HFFc6 (cell line): Measurements from ENCODE around the gene MYBL2. TPM values are rescaled to one million over a fixed set of nuclear protein-coding genes. Genes with fewer than 3 reads are reported as not detected.

Experiments
- DNase-seq: peaks from one replicate; pipeline ENCODE4 v3.0.0-alpha.2; 2018
- H3K27ac Mint-ChIP-seq: 2 replicates; pipeline ENCODE4 v1.8.0; 2020; ENCODE audit warnings: mild to moderate bottlenecking, mixed read lengths
- H3K27me3 Mint-ChIP-seq: 2 replicates; pipeline ENCODE4 v1.8.0; 2021; ENCODE audit warnings: mild to moderate bottlenecking, moderate library complexity, mixed read lengths; ENCODE audit not compliant: insufficient read depth
- H3K36me3 Mint-ChIP-seq: 2 replicates; pipeline ENCODE4 v1.8.0; 2021; ENCODE audit warnings: low read depth, mixed read lengths
- H3K4me1 Mint-ChIP-seq: 2 replicates; pipeline ENCODE4 v1.8.0; 2020; ENCODE audit warnings: low read depth, mixed read lengths
- H3K4me3 Mint-ChIP-seq: 2 replicates; pipeline ENCODE4 v1.8.0; 2020; ENCODE audit warnings: mild to moderate bottlenecking, moderate library complexity, mixed read lengths
- H3K9me3 Mint-ChIP-seq: 2 replicates; pipeline ENCODE4 v1.8.0; 2020; ENCODE audit warnings: mild to moderate bottlenecking, mixed read lengths
- total RNA-seq, 6 experiments: library from RNA; stranded (reverse); fragmentation: NEBNext Ultra II Directional; extraction: Animal tissue kit (Norgen Biotek cat#: 25700); gene quantifications; 2 replicates in 1 of 6; 3 replicates in 5 of 6; pipeline ENCODE4 v1.2.3, GENCODE V29; 2021
- TF ChIP-seq, protein P1 (sequence below): fragments of 200-600 bp; sonication (generic); IDR thresholded peaks from 2 replicates; pipeline ENCODE4 v1.5.0; 2021; ENCODE audit warnings: antibody characterized with exemption, mild to moderate bottlenecking

Gene MYBL2
- total RNA-seq, 6 experiments from 2014 or later: 8.9 to 20.4 (median 20.1) TPM

DNA sequence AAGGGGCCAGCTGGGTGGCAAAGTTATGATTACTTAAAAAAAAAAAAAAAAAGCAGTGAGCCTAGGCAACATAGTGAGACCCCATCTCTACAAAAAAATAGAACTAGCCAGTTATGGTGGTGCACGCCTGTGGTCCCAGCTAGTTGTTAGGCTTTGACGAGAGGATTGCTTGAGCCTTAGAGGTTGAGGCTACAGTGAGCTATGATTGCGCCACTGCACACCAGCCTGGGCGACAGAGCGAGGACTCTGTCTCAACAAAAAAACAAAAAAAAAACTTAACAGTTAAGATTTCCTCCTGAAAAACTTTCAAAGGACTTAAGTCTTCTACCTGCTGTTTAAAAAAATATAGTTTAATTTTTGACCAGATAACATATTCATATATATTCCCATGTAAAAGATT is 57.5 kb downstream of the MYBL2 start:
- peaks cover 10% of the 10 kb centered on the region; the same call in 1 of the 2 replicates for H3K4me1 Mint-ChIP-seq
- DNase-seq: no peak
- H3K27ac Mint-ChIP-seq: no peak overlapping the region
- H3K4me3 Mint-ChIP-seq: no peak overlapping the region
- no peaks in the 10 kb centered on the region for H3K36me3 Mint-ChIP-seq
- no peaks in the 10 kb centered on the region for H3K9me3 Mint-ChIP-seq
- TF ChIP-seq, protein P1, sequence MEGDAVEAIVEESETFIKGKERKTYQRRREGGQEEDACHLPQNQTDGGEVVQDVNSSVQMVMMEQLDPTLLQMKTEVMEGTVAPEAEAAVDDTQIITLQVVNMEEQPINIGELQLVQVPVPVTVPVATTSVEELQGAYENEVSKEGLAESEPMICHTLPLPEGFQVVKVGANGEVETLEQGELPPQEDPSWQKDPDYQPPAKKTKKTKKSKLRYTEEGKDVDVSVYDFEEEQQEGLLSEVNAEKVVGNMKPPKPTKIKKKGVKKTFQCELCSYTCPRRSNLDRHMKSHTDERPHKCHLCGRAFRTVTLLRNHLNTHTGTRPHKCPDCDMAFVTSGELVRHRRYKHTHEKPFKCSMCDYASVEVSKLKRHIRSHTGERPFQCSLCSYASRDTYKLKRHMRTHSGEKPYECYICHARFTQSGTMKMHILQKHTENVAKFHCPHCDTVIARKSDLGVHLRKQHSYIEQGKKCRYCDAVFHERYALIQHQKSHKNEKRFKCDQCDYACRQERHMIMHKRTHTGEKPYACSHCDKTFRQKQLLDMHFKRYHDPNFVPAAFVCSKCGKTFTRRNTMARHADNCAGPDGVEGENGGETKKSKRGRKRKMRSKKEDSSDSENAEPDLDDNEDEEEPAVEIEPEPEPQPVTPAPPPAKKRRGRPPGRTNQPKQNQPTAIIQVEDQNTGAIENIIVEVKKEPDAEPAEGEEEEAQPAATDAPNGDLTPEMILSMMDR: no peak
- H3K27me3 Mint-ChIP-seq: peaks cover 9% of the 10 kb centered on the region

DNA sequence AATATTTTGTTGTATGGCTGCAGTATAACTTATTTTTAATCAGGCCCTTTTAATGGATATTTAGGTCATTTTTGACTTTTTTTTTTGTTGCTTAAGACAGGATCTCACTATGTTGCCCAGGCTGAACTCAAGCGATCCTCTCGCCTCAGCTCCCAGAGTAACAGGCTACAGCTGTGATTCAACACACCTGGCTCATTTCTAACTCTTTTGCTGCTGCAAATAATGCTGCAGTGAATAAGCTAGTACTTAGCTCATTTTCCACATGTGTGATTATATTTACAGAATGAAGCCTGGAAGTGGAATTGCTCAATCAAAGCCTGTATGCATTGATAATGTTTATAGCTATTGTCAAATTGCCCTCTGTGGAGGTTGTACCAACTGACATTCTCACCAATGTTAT is 58.8 kb downstream of the MYBL2 start:
- DNase-seq: no peak
- H3K27me3 Mint-ChIP-seq: peaks cover 9% of the 10 kb centered on the region
- H3K9me3 Mint-ChIP-seq: no peaks in the 10 kb centered on the region
- no peak overlapping the region for H3K4me3 Mint-ChIP-seq
- H3K27ac Mint-ChIP-seq: no peak overlapping the region
- no peaks in the 10 kb centered on the region for H3K36me3 Mint-ChIP-seq
- peaks cover 13% of the 10 kb centered on the region for H3K4me1 Mint-ChIP-seq
- TF ChIP-seq, protein P1: no peak

DNA sequence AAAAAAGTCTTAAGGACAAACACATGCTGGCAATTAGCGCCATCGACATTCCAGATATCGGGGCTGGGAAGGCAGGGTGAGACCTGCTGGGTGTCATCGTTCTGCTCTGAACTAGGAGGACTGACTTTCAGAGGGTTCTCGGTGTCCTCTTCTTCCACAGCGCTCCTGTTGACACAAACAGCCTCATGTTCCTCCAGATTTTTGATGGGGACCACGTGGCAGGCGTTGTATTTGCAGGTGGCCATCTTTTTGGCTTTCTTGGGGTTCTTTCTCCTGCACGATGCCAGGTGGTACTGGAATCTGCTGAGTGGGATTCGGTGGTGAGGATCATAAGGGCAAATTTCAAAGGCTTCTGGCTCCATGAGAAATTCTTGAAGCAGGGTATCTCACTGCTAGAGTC is 59.4 kb downstream of the MYBL2 start:
- H3K4me1 Mint-ChIP-seq: peaks cover 19% of the 10 kb centered on the region
- DNase-seq: no peak
- H3K27me3 Mint-ChIP-seq: peaks cover 12% of the 10 kb centered on the region
- no peak overlapping the region for H3K4me3 Mint-ChIP-seq
- no peaks in the 10 kb centered on the region for H3K9me3 Mint-ChIP-seq
- no peak overlapping the region for H3K27ac Mint-ChIP-seq
- H3K36me3 Mint-ChIP-seq: no peaks in the 10 kb centered on the region
- TF ChIP-seq, protein P1: no peak

DNA sequence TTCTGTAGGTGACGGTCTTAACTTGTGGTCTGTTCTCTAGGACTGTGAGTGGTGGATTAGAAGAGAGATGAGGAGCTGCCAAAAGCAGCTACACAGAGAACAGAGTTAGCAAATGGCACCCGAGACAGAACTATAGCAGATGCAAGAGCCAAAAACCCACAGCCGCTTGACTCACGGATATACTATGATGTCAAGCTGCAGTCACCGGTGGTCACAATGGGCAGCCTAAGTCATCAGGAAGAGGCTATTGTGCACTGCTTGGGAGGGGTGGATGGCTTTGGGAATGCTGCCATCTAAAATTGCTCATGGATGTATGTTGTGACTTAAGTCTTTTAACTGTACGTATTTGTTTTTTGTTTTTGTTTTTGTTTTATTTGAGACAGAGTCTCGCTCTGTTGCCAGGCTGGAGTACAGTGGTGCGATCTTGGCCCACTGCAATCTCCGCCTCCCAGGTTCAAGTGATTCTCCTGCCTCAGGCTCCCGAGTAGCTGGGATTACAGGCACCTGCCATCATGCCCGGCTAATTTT is 60.0 kb downstream of the MYBL2 start, which contains the start of gene GTSF1L:
Gene GTSF1L (minus strand): TSS at position 192 of the 528 bp plus-strand sequence. CDS start 308 bp downstream, outside the sequence.
- Mint-ChIP-seq H3K27ac (no peak within 1 kb of the TSS), H3K36me3 (no peaks in the 10 kb centered on the region), H3K27me3 (peaks cover 10% of the 10 kb centered on the region), H3K9me3 (no peaks in the 10 kb centered on the region), H3K4me1 (peaks cover 25% of the 10 kb centered on the region), H3K4me3 (no peak within 1 kb of the TSS)
- DNase-seq: peak; percentile 16
- TF ChIP-seq, protein P1: no peak

DNA sequence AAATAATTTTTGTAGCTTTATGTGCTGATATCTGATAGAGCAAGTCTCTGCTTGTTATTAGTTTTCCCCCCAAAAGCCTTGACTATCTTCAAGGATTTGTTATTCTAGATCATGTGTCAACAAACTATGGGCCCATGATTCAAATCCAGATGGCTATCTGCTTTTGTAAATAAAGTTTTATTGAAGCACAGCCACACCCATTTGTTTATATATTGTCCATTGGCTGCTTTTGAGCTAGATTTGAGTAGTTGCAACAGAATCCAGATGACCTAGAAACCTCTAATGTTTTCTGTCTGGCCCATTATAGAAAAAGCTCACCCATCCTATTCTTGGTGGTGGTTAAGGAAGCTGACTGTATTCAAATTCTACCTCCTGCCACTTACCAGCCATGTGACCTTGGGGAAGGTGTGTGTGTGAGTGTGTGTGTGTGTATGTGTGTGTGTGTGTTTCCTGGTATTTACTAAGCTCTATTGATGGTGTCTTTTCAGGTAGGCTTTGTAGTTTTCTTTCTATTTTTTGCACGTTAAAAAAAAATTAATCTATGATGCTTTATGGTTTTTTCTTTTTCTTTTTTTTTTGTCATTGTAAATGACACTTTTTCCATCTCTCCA is 61.2 kb downstream of the MYBL2 start:
- TF ChIP-seq, protein P1: no peak
- H3K4me3 Mint-ChIP-seq: no peak overlapping the region
- peaks cover 8% of the 10 kb centered on the region for H3K27me3 Mint-ChIP-seq
- H3K27ac Mint-ChIP-seq: no peak overlapping the region
- DNase-seq: no peak
- H3K36me3 Mint-ChIP-seq: no peaks in the 10 kb centered on the region
- no peaks in the 10 kb centered on the region for H3K9me3 Mint-ChIP-seq
- peaks cover 27% of the 10 kb centered on the region for H3K4me1 Mint-ChIP-seq
